Stimulated activated CD8-positive, alpha-beta memory T cell treated with anti-CD3 and anti-CD28 coated beads, Interleukin-4, amount 100 ng/mL, for 1 hour (primary cell): Measurements from ENCODE around the gene TCTN3.
"Not testable (repeated sequence)": the region's sequence is repeated elsewhere in the genome, so short reads cannot be mapped to it uniquely, and the experiment has no call there.

Experiments
- DNase-seq, 2 donors: peaks; one replicate each; pipeline ENCODE4 v3.0.0-alpha.2; 2020; ENCODE audit warnings: low read depth in 2 of 2, low spot score in 1 of 2

TCTN3 gene

DNA sequence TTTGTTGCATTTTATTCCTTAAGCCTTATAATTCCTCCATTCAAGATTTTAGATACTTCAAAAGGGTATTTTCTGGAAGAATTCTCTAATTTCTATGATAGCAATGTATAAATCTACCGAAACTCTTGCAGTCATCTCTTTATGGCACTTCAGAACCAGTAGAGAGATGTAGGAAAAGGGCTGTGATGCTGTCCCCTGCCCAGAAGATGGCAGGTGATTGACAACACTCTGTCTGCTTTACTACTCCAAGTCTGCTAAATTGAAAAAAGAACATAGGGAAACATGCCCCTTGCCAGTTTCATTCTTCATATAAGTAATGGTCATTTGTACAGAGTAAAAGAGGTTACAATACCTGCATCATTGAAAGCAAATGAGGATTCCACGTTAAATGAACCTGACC, 5.1 kb downstream of the TCTN3 start:
- DNase-seq: no peak

DNA sequence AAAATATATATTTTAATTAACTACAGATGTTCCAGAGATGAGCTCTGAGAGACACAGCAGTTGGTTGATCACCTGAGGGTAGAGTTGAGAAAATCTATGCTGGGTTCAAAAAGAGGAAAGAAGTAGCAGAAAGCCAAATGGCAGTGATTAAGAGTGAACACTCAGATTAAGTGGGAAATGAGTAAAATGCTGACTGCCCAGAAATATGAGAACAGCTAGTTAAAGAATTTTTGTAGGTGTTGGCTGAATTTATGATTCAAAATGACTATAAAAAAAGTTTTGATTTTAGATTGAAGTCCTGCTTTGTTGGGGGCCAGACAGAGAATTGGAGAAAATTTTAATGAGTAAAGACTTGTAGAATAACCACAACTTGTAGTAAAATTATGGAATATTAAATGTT, 9.8 kb downstream of the TCTN3 start:
- DNase-seq: no peak

DNA sequence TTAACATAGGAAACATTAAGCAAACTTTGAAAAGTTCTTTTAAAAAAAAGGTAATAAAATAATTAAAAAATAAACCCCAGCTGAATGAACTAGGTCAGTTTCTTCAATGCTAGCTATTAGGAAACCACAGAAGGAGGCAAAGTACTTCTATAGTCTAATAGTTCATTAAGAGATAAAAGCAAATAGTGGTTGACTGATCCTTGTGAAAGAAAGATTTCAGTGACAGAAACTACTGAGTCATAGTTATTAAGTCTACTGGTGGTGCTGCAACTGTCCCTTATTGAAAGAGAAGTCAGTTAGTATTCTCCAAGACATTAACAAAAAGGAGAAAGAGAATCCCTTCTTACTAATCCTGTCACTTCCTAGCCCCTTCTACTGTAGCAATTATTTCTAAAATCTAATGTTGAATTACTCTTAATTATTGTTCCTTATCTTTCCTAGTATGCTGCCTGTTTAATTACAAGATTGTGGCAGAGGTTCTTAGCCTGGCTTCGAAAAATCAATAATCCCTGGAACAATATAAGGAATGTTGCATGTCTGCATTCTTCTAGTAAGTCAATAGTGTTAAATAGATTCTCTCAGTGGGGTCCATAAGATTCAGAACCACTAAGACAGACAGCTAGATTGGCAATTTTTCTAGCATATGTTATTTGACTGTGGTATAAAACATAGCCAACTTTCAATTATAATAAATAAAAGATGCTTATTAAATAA, 18.2 kb downstream of the TCTN3 start:
- no peak for DNase-seq

DNA sequence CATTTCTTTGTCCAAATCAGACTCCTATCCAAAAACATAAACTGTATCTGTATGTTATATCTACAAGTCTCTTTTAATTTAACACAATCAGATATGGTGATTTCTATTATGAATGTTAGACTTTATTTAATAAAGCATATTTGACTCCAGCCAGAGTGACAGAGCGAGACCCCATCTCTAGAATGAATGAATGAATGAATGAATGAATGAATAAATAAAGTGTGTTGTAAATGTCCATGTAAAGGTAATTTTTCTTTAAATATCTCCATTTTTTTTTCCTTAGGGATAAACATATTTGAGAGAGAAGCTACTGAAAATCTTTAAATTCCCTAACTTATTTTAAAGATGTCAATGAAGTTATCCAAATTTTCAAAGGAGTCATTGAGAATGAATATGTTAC, 19.1 kb downstream of the TCTN3 start:
- no peak for DNase-seq

DNA sequence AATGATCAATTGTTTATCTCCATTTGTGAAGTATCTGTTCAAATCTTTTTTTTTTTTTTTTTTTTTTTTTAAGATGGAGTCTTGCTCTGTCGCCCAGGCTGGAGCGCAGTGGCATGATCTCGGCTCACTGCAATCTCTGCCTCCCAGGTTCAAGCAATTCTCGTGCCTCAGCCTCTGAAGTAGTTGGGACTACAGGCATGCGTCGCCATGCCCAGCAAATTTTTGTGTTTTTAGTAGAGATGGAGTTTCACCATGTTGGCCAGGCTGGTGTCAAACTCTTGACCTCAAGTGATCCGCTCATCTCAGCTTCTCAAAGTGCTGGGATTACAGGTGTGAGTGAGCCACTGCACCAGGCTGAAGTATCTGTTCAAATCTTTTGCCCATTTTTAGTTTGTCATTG, 21.1 kb downstream of the TCTN3 start:
- DNase-seq: not testable (repeated sequence)

DNA sequence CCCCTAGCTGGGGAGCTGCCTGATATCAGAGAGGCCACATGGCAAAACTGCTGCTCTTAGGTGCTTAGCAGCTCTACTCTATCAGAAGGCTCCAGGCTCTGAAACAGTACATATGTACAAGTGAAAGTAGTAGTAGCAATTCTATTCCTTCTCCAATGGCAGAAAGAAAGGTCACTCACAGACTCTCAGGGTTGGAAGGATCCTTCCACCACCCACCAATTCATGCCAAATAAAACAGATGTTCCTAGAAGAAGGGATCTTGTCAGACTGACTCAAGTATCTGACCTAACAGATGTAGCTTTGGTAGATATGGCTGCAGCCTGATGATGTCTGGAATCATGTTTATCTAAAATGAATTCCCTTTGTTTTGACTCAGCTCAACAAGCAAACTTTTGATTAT, 29.2 kb downstream of the TCTN3 start:
- DNase-seq: no peak

DNA sequence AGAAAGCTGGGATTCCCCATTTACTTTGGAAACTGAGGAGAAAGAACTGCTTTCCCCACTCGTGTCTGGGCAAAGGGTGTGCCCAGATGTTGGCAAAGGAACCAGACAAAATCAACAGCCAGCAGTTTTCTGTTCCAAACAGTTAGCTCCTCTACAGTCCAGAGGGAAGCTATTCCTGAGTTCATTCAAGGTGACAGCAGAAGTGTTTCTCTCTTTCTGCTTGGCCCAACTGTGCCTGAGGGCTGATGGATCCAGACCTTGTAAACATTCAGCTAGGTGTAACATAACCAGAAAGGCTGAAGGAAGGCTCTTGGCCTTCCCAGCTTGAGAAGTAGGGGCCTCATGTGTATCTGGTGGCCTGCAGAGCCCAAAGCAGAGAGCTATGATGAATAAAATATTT, 30.2 kb downstream of the TCTN3 start:
- DNase-seq: no peak

DNA sequence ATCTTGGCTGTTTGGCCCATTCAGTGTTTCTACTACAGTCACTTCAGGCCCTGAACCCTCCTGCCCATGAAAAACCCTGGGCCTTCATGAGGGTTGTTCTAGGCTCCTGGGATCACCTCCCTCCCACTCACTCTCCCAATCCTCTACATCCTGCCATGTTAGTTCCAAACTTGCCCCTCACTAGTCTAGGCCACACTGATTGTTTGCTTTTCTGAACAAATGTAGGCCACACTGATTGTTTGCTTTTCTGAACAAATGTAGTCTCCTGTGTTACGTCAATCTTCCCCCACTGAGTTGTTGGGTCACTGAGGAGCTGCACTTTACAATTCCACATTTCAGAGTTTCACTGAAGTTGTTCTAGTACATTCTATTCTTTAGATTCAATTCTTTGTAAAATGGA, 31.9 kb downstream of the TCTN3 start:
- DNase-seq: no peak

DNA sequence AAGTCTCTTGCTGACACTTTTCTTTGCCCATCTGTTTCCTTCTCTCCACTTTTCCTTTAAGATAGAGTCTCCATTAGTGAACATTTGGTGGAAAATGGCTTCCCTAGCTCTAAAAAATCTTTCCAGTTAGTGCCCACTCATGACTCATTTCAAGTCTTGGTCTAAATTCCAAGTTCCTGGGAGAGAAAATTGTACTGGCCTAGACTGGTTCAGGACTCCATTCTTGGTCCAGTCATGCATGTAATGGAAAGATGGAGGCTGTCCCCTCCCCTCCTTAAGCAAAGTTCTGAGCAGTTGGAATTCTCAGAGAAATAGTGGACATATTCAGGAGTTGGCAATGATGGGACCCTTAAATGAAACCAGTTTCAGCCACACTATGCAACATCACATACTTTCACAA, 33.4 kb downstream of the TCTN3 start:
- DNase-seq: no peak

DNA sequence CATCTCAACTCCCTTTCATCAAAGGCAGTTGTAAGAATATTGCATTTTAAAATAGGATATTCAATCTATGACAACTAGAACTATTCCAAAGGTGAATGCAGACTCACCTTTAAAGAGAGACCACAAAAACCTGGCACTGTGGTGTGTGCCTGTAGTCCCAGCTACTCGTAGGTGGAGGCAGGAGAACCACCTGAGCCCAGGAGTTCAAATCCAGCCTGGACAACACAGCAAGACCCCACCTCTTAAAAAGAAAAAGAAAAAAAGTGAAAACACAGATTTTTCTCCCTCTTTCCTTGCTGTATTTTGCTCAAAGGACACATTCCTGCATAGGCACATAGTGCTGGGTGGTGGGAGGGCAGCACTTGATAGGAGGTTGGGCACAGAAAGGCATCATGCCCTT, 36.5 kb downstream of the TCTN3 start:
- DNase-seq: no peak

DNA sequence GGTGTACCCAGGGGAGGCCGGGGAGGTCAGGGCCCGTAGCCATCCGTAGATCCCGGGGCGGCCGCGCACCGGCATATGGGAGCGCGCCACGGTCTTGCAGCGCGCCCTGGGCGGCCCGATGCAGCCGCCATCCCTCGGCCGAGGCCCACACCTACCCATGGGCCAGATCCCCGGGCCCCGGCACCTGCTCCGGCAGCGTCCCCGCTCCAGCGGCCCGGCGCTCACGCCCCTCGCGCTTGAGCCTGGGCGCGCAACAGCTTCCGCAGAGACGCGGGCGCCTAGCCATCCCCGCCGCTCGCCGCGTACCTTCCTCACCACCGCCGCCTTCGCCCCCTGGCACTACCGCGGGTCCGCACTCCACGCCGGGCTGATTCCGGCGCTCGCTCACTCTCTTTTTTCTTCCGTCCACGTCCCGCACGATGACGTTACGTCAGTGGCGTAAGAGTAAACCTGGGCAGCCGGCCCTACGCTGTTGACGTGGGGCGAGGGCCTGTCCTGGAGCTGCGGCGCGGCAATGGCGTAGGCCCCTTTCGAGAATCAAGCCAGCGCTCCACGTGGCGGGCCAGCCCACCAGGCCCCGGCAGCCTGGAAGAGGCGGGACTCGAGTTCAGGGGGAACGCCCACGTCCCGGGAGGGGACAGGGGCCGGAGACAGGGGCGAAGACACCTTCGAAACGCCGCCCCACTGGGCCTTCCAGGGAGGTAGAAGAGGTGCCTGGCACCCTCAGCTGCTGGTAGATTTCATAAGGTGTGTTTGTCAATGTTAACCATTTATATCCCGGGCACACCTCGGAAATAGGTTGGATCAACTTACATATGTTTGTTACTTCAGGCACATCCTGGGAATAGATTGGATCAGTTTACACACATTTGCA, 37.2 kb downstream of the TCTN3 start, which contains the start of gene ALDH18A1:
ALDH18A1 (minus strand) TSS at position 421 of the 874 bp plus-strand sequence. CDS start 3,334 bp downstream, outside the sequence.
- peak; percentile 80 to 85 for DNase-seq

DNA sequence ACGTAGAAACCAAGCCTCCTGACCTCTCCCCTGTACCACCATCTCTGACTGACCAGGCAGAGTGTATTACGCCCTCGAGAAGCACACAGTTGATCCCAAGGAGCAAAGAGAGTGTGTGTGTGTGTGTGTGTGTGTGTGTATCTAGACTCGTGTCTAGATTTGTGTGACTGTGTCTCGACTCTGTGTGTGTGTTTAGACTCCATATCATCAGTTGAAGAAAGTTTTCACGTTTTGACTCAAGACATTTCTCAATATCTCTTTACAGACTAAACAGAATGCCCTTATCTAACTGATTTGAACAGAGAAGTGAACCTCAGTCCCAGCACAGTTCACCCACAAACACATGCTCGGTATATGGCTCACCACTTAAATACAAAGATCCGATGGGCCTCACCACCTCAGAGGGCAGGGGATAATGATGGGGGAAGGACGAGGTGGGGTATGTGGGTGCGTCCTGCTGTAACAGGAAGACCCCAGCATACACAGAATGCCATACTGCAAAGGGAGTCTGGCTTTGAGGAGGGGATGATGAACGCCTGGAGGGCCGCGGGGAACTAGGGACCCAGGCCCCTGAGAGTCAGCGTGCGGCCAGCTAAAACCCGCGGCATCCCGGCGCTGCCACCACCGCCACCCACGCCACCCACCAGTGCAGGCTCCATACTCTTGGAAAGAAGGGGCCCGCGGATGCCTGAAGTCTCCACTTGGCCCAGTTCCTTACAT, 38.0 kb downstream of the TCTN3 start:
- no peak for DNase-seq

DNA sequence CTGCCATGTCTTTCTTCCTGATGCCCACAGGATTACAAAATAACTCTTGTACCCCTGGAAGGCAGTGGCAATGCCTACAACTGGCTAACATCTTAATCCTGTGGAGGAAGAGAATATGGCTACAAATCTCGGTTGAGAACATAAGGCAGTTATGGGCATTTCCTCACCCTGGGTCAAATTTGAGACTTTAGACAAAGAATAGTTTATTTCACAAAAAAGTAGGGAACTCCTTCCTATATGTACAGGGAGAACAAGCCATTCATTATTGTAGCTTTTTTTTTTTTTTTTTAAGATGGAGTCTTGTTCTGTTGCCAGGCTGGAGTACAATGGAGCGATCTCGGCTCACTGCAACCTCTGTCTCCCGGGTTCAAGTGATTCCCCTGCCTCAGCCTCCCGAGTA, 39.8 kb downstream of the TCTN3 start:
- no peak for DNase-seq

DNA sequence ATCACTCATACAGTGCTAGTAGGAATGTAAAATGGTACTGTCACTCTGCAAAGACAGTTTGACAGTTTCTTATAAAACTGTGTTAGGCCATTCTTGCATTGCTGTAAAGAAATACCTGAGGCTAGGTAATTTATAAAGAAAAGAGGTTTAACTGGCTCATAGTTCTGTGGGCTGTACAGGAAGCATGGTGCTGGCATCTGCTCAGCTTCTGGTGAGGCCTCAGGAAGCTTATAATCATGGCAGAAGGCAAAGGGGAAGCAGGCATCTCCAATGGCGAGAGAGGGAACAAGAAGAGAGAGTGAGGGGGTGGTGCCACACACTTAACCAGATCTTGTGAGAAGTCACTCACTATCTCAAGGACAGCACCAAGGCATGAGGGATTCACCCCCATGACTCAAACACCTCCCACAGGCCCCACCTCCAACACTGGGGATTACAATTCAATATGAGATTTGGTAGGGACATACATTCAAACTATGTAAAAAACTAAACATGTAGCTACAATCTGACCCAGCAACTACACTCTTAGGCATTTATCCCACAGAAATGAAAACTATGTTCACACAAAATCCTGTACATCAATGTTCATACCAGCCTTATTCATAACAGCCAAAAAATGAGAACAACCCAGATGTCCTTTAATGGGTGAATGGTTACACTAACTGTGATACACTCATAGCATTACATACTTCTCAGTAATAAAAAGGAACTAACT, 42.2 kb downstream of the TCTN3 start:
- no peak for DNase-seq

DNA sequence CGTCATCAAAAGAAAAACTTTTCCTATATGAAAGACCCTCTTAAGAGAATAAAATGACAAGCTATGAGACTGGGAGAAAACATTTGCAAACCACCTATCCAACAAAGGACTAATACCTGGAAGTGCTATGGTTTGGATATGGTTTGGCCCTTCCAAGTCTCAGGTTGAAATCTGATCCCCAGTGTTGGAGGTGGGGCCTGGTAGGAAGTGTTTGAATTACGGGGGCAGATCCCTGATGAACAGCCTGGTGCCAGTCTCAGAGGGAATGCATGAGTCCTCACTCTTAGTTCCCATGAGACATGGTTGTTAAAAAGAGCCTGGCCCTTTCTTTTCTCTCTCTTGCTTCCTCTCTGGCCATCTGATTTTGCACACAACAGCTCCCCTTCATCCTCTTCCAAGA, 43.5 kb downstream of the TCTN3 start:
- no peak for DNase-seq

DNA sequence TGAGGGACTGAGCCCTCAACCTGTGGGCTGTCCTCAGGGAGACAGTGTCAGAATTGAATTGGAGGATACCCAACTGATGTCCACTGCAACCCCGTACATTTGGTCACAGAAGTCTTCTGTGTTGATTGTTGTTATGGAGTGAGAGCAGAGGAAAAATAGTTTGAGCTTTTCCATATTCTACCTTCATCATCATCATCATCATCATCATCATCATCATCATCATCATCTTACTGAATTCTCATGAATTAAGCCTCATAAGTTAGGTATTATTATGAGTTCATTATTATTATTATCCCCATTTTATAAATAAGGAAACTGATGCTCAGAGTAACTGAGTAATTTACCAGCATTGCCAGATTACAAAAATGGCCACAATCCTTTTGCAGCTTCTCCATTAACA, 45.6 kb downstream of the TCTN3 start:
- DNase-seq: no peak

DNA sequence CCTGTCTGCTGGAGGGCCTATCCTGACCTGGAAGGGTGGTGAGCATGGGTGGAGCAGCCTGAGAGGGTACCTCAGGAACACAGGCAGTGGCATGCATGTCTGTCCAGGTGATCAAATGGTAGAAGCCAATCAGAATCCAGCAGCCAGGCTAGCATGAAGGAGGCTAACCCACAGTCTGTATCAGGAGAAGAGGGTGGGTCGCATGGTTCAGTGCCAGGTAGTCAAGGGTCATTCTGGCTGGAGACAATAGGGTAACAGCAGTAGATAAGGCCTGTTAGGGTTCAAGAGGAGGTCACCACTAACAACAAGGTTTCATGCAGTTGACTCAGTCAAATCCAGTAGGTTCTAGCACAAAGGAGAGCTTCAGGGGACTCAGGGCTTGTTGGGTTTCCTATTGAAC, 47.6 kb downstream of the TCTN3 start:
- no peak for DNase-seq

DNA sequence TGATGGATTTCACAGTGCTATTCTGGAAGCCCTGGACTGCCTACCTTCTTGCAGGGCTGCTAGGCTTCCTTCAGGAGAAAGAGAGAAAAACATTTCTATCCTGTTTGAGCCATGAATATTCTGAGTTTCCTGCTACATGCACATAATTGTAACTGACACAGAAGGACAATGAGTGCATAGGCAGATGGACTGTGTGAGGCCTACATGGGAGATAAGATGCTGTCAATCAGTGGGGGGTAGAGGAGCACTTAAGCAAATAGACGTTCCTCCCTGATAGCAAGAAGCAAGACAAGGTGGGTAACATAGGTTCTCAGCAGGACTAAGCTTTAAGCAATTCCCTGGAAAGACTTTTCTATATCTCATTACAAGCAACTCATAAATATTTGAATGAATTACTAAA, 48.8 kb downstream of the TCTN3 start:
- no peak for DNase-seq

DNA sequence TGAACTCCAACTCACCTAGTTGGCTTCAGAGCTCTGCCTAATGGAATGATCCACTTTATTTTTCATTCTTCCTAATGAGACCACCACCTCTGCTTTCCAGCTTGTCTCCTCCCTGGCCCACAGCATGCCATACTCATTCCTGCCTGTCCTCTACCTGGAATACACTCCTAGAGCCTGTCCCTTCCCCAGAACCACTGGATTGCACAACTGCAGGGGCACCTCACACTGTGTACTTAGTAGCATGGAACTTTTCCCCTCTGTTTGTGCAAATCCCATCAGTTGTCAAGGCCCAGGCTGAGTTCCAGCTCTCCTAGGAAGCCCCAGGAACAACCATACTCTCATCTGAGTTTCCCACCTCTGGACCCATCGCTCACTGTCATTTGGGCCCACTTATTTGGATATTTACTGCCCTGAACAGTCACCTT, 52.8 kb downstream of the TCTN3 start:
- DNase-seq: no peak

DNA sequence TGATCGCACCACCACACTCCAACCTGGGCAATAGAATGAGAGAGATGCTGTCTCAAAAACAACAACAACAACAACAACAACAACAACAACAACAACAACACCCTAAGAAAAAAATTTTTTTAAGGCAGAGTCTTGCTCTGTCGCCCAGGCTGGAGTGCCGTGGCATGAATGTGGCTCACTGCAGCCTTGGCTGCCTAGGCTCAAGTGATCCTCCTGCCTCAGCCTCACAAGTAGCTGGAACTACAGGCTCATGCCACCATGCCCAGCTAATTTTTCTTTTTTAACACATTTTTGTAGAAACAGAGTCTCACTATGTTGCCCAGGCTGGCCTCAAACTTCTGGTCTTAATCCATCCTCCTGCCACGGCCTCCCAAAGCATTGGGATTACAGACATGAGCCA, 55.8 kb downstream of the TCTN3 start:
- no peak for DNase-seq

DNA sequence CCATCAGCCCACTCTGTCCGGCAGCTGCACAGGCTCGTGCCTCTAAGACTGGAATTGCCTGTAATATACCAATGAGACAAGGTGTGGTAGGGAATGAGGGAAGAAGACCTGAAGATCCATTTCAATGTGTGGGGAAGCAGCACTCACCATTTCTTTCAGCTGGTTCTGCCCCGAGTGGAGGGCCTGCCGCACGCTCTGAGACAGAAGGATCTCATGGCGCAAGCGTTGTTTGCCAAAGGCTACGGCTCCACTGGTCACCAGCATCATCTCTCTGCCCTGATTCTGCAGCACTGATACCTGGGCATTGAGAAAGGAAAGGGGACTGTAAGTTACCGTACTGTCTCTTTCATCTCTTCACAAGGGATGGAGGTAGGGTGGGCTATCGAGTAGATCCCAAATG, 56.6 kb downstream of the TCTN3 start:
- DNase-seq: no peak
